Lower leg skin (tissue), 3 donors: ENCODE results near the gene CST4.

Experiments
- POLR2A ChIP-seq, 2 donors: fragments of 450-650 bp; IDR thresholded peaks; one replicate each; pipeline ENCODE4 v1.6.1; 2016 to 2017; ENCODE audit warnings: antibody characterized with exemption in 2 of 2, mild to moderate bottlenecking in 1 of 2, moderate library complexity in 1 of 2
- TF ChIP-seq, protein P1 (sequence below), 3 donors: fragments of 450-650 bp; IDR thresholded peaks; one replicate each; pipeline ENCODE4 v1.5.1; 2016; ENCODE audit warnings: antibody characterized with exemption in 3 of 3, mild to moderate bottlenecking in 3 of 3, moderate library complexity in 2 of 3

DNA sequence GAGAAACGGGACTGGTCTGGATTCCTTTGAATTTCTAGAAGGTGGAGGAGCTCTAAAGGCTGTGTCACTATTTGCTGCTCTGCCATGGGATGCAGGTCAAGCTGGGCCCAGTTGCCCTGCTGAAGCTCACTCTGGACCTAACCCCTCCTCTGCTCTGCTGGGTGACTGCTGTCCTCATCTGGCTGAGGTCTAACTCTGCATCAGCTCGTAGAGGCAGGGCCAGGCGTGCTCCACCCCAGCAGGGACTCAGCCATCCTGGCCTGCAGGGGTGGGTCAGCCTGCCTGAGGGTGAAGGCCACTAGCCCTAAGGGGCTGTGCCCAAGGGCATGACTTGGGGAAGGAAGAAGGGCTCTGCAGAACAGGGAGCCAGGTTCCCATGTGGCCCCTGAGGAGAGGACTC lies 852 bp downstream of the CST4 start:
- TF ChIP-seq, protein P1, sequence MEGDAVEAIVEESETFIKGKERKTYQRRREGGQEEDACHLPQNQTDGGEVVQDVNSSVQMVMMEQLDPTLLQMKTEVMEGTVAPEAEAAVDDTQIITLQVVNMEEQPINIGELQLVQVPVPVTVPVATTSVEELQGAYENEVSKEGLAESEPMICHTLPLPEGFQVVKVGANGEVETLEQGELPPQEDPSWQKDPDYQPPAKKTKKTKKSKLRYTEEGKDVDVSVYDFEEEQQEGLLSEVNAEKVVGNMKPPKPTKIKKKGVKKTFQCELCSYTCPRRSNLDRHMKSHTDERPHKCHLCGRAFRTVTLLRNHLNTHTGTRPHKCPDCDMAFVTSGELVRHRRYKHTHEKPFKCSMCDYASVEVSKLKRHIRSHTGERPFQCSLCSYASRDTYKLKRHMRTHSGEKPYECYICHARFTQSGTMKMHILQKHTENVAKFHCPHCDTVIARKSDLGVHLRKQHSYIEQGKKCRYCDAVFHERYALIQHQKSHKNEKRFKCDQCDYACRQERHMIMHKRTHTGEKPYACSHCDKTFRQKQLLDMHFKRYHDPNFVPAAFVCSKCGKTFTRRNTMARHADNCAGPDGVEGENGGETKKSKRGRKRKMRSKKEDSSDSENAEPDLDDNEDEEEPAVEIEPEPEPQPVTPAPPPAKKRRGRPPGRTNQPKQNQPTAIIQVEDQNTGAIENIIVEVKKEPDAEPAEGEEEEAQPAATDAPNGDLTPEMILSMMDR (IDR thresholded peaks at IDR 0.05) = no peak
- TF ChIP-seq POLR2A (IDR thresholded peaks at IDR 0.05) = no peak
